Osteocyte (in vitro differentiated cells): Measurements from ENCODE around the gene NISCH. TPM values are rescaled to one million over a fixed set of nuclear protein-coding genes. Genes with fewer than 3 reads are reported as not detected.
A peak's percentile ranks its signal among the peaks of the same experiment; 100 is the strongest.

Source experiments
- DNase-seq: peaks from one replicate; pipeline ENCODE4 v3.0.0; 2021; ENCODE audit warnings: mixed read lengths; ENCODE audit not compliant: unreplicated experiment; ENCODE audit errors: extremely low spot score
- H3K27ac Mint-ChIP-seq: one replicate; pipeline ENCODE4 v1.8.0; 2021; ENCODE audit warnings: mild to moderate bottlenecking, mixed read lengths; ENCODE audit not compliant: unreplicated experiment
- H3K27me3 Mint-ChIP-seq: one replicate; pipeline ENCODE4 v1.8.0; 2021; ENCODE audit warnings: mixed read lengths; ENCODE audit not compliant: unreplicated experiment
- H3K36me3 Mint-ChIP-seq: one replicate; pipeline ENCODE4 v1.8.0; 2021; ENCODE audit warnings: mixed read lengths; ENCODE audit not compliant: unreplicated experiment
- H3K4me1 Mint-ChIP-seq: one replicate; pipeline ENCODE4 v1.8.0; 2021; ENCODE audit warnings: mixed read lengths; ENCODE audit not compliant: unreplicated experiment
- H3K4me3 Mint-ChIP-seq: one replicate; pipeline ENCODE4 v1.8.0; 2021; ENCODE audit warnings: mild to moderate bottlenecking, moderate library complexity, mixed read lengths; ENCODE audit not compliant: unreplicated experiment
- H3K9me3 Mint-ChIP-seq: one replicate; pipeline ENCODE4 v1.8.0; 2021; ENCODE audit warnings: mixed read lengths; ENCODE audit not compliant: unreplicated experiment
- CTCF ChIP-seq: fragments of 200-600 bp; sonication (generic); IDR thresholded peaks from 2 replicates; pipeline ENCODE4 v1.5.0; 2021; ENCODE audit warnings: antibody characterized with exemption, mild to moderate bottlenecking, moderate library complexity
- total RNA-seq: library from RNA; stranded (reverse); gene quantifications from 2 replicates; pipeline ENCODE4 v1.2.1, GENCODE V29; 2021

NISCH gene
- total RNA-seq, 1 donor from 2014 or later, result 138 TPM

GRCh38 chr3:52428151-52429005, 27.0 kb upstream of the NISCH start:
- no peak for DNase-seq
- H3K27me3 Mint-ChIP-seq, result peaks cover 3% of the 10 kb centered on the region
- H3K36me3 Mint-ChIP-seq, result no peaks in the 10 kb centered on the region
- H3K4me1 Mint-ChIP-seq, result no peaks in the 10 kb centered on the region
- no peak overlapping the region for H3K4me3 Mint-ChIP-seq
- peak; percentile 82 for TF ChIP-seq CTCF
- H3K9me3 Mint-ChIP-seq, result no peaks in the 10 kb centered on the region
- no peak overlapping the region for H3K27ac Mint-ChIP-seq

GRCh38 chr3:52429031-52429430, 26.4 kb upstream of the NISCH start:
- no peaks in the 10 kb centered on the region for H3K4me1 Mint-ChIP-seq
- no peak overlapping the region for H3K4me3 Mint-ChIP-seq
- H3K36me3 Mint-ChIP-seq, result no peaks in the 10 kb centered on the region
- H3K9me3 Mint-ChIP-seq, result no peaks in the 10 kb centered on the region
- no peak overlapping the region for H3K27ac Mint-ChIP-seq
- no peak for TF ChIP-seq CTCF
- no peak for DNase-seq
- H3K27me3 Mint-ChIP-seq, result peaks cover 6% of the 10 kb centered on the region

GRCh38 chr3:52429779-52430415, 25.5 kb upstream of the NISCH start:
- Mint-ChIP-seq H3K36me3 (no peaks in the 10 kb centered on the region), H3K27ac (no peak overlapping the region), H3K4me1 (no peaks in the 10 kb centered on the region), H3K4me3 (no peak overlapping the region), H3K9me3 (no peaks in the 10 kb centered on the region), H3K27me3 (peaks cover 13% of the 10 kb centered on the region)
- TF ChIP-seq CTCF, result no peak
- DNase-seq, result no peak

GRCh38 chr3:52430416-52430810, 25.0 kb upstream of the NISCH start:
- H3K9me3 Mint-ChIP-seq, result no peaks in the 10 kb centered on the region
- no peak overlapping the region for H3K4me3 Mint-ChIP-seq
- no peaks in the 10 kb centered on the region for H3K4me1 Mint-ChIP-seq
- DNase-seq, result no peak
- TF ChIP-seq CTCF, result no peak
- no peaks in the 10 kb centered on the region for H3K36me3 Mint-ChIP-seq
- no peak overlapping the region for H3K27ac Mint-ChIP-seq
- H3K27me3 Mint-ChIP-seq, result peaks cover 13% of the 10 kb centered on the region
